Measurements from ENCODE around the gene CAPN12. TPM values are rescaled to one million over a fixed set of nuclear protein-coding genes. Genes with fewer than 3 reads are reported as not detected.

CAPN12 gene
- total RNA-seq, 1 experiment from 2014 or later: 8.8 TPM

DNA sequence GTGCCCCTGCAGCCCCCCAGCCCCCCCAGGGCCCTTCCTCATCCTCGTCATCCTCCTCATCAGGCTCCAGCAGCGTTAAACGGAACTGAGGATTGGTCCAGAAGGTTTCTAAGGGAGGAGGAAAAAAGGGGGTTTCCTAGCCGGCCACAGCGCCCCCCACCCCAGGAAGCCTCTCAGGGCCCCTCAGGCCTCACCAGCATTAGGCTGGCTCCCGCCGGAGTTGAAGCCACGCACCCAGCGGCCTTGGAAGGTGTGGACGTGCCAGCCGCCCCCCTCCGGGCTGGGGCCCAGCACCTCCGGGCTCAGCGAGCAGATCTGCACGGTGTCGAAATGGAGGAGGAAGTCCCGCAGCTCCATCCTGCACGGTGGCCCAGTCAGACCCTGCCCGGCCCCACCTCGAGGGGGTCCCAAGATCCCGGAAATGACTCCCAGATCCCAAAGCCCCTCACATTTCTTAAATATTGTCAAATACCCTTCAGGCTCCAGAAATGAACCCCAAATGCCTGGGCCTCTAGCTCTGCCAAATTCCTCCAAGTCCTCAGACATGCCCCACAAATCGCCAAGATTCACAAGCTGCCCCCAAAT lies 6.9 kb downstream of the CAPN12 start:
- ChIA-PET RAD21 (ENCODE audit: low non-redundant PET in 1 of 2, low total read pairs in 2 of 2, uncharacterized antibody in 2 of 2, unreplicated experiment in 2 of 2) (interaction anchor here (0.6 to 0.7 kb wide), 3 partner anchors 7 to 193 kb away, joined by 3 read pairs; partner anchors contain the start of genes MRPS12 (in 1 of the 2) and SARS2 (in 1 of the 2)), CTCF (no interaction called here), POLR2A (no interaction called here)
- Histone ChIP-seq H3K4me1 (ENCODE audit: control insufficient read depth in 1 of 2, insufficient read depth in 2 of 2, low read length in 2 of 2) (peaks cover 10 to 43% of the 10 kb centered on the region in 2 experiments; a peak in 3 of 4 replicates), H3K27me3 (ENCODE audit: insufficient read depth, low read length) (no peaks in the 10 kb centered on the region), H3K27ac (ENCODE audit: low read depth, low read length) (no peak overlapping the region), H3K36me3 (ENCODE audit: control insufficient read depth in 1 of 2, insufficient read depth in 2 of 2, low read length in 2 of 2) (no peaks in the 10 kb centered on the region), H4K20me1 (ENCODE audit: insufficient read depth) (no peaks in the 10 kb centered on the region), H3K9ac (ENCODE audit: low read length) (peak overlapping the region; percentile 12; the same call in 1 of the 2 replicates), H3K4me3 (replicated peaks in 1 of 2; ENCODE audit: low read depth in 1 of 2, low read length in 2 of 2) (no peak overlapping the region), H3K4me2 (ENCODE audit: low read length) (peak overlapping the region; percentile 68), H3K79me2 (ENCODE audit: insufficient read depth, low read length) (no peaks in the 10 kb centered on the region), H2AFZ (ENCODE audit: low read depth, low read length, poor library complexity, severe bottlenecking) (no peak overlapping the region), H3K9me3 (ENCODE audit: control insufficient read depth in 1 of 2, insufficient read depth in 1 of 2, low read depth in 1 of 2, low read length in 2 of 2) (no peaks in the 10 kb centered on the region), H3K9me2 (ENCODE audit: insufficient read depth) (no peaks in the 10 kb centered on the region)
- ATAC-seq: no peak
- DNase-seq (ENCODE audit: low read depth, low spot score): no peak
- no TSS peak for BruUV-seq (replicated peaks)
- intact Hi-C loops (cut with micrococcal nuclease): loop anchor here (5.0 kb wide), 1 partner anchor 95 kb away; the partner anchor contains the start of gene ECH1
- TF ChIP-seq SP1 (IDR thresholded peaks at IDR 0.05; ENCODE audit: low read depth) (no peak), EZH2 (IDR thresholded peaks at IDR 0.05) (no peak), SRF (IDR thresholded peaks at IDR 0.05; ENCODE audit: low read depth) (no peak), CBX3 (IDR thresholded peaks at IDR 0.05; ENCODE audit: low read depth) (no peak), CEBPB (IDR thresholded peaks at IDR 0.05; ENCODE audit: low read depth) (no peak)
- TF ChIP-seq, protein P1, sequence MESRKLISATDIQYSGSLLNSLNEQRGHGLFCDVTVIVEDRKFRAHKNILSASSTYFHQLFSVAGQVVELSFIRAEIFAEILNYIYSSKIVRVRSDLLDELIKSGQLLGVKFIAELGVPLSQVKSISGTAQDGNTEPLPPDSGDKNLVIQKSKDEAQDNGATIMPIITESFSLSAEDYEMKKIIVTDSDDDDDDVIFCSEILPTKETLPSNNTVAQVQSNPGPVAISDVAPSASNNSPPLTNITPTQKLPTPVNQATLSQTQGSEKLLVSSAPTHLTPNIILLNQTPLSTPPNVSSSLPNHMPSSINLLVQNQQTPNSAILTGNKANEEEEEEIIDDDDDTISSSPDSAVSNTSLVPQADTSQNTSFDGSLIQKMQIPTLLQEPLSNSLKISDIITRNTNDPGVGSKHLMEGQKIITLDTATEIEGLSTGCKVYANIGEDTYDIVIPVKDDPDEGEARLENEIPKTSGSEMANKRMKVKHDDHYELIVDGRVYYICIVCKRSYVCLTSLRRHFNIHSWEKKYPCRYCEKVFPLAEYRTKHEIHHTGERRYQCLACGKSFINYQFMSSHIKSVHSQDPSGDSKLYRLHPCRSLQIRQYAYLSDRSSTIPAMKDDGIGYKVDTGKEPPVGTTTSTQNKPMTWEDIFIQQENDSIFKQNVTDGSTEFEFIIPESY (IDR thresholded peaks at IDR 0.05; ENCODE audit: extremely low read depth, insufficient replicate concordance, low read length): no peak
